GM23248 (cell line): ENCODE results near the gene CRACDL. TPM values are rescaled to one million over a fixed set of nuclear protein-coding genes. Genes with fewer than 3 reads are reported as not detected.
A peak's percentile ranks its signal among the peaks of the same experiment; 100 is the strongest.

ENCODE experiments used
- DNase-seq: peaks from one replicate; pipeline ENCODE4 v3.0.0-alpha.2; 2015
- H2AFZ ChIP-seq: fragments of 200-600 bp; sonication (generic); 2 replicates; pipeline ENCODE4 v1.6.1; 2016; ENCODE audit warnings: antibody characterized with exemption
- H3F3A ChIP-seq: fragments of 200-600 bp; sonication (generic); 2 replicates; pipeline ENCODE4 v1.6.1; 2016; ENCODE audit warnings: mild to moderate bottlenecking, antibody characterized with exemption, mixed run types; ENCODE audit not compliant: insufficient read depth
- H3K27ac ChIP-seq: fragments of 200-600 bp; sonication (generic); 2 replicates; pipeline ENCODE4 v1.5.1; 2016; ENCODE audit warnings: mild to moderate bottlenecking
- H3K27me3 ChIP-seq: fragments of 200-600 bp; sonication (generic); replicated peaks from 2 replicates; pipeline ENCODE4 v1.6.1; 2016; ENCODE audit warnings: mild to moderate bottlenecking; ENCODE audit not compliant: insufficient read depth
- H3K36me3 ChIP-seq: fragments of 200-600 bp; sonication (generic); 2 replicates; pipeline ENCODE4 v1.6.1; 2016; ENCODE audit warnings: low read depth, mild to moderate bottlenecking
- H3K4me1 ChIP-seq: fragments of 200-600 bp; sonication (generic); 2 replicates; pipeline ENCODE4 v1.6.1; 2016; ENCODE audit warnings: mild to moderate bottlenecking; ENCODE audit not compliant: insufficient read depth
- H3K4me2 ChIP-seq: fragments of 200-600 bp; sonication (generic); one replicate; pipeline ENCODE4 v1.6.1; 2016; ENCODE audit warnings: mild to moderate bottlenecking; ENCODE audit not compliant: unreplicated experiment
- H3K4me3 ChIP-seq: fragments of 200-600 bp; sonication (generic); 2 replicates; pipeline ENCODE4 v1.5.1; 2016; ENCODE audit warnings: mild to moderate bottlenecking
- H3K79me2 ChIP-seq: fragments of 200-600 bp; sonication (generic); 2 replicates; pipeline ENCODE4 v1.6.1; 2016; ENCODE audit warnings: mild to moderate bottlenecking; ENCODE audit not compliant: insufficient read depth
- H3K9ac ChIP-seq: fragments of 200-600 bp; sonication (generic); 2 replicates; pipeline ENCODE4 v1.6.1; 2016; ENCODE audit warnings: mild to moderate bottlenecking
- H3K9me2 ChIP-seq: fragments of 200-600 bp; sonication (generic); 2 replicates; pipeline ENCODE4 v1.6.1; 2016; ENCODE audit warnings: mixed run types, mild to moderate bottlenecking, moderate library complexity; ENCODE audit not compliant: insufficient read depth
- H3K9me3 ChIP-seq: fragments of 200-600 bp; sonication (generic); one replicate; pipeline ENCODE4 v1.6.1; 2017; ENCODE audit warnings: low read depth
- H4K20me1 ChIP-seq: fragments of 200-600 bp; sonication (generic); 2 replicates; pipeline ENCODE4 v1.6.0; 2016; ENCODE audit not compliant: insufficient read depth
- EZH2 ChIP-seq: fragments of 200-600 bp; sonication (generic); IDR thresholded peaks from 2 replicates; pipeline ENCODE4 v1.6.1; 2018; ENCODE audit warnings: antibody characterized with exemption, mild to moderate bottlenecking; ENCODE audit not compliant: insufficient read depth, poor library complexity, severe bottlenecking
- EZH2phosphoT487 ChIP-seq: fragments of 200-600 bp; sonication (generic); IDR thresholded peaks from 2 replicates; pipeline ENCODE4 v1.6.1; 2018; ENCODE audit warnings: antibody characterized with exemption, moderate library complexity, mild to moderate bottlenecking, low read depth; ENCODE audit not compliant: insufficient read depth
- WGBS, 2 experiments: methylation state at CpG; one replicate each; pipeline ENCODE4 v1.1.6; 2015 to 2017; ENCODE audit warnings: low lambda C conversion rate in 2 of 2, low coverage in 1 of 2; ENCODE audit errors: missing lambda C conversion rate in 2 of 2; 5-methylcytosine and 5-hydroxymethylcytosine counted together
- in situ Hi-C: fragments of 300-500 bp; cut with MboI; formaldehyde crosslinking; loops from 2 replicates; pipeline ENCODE4 v1.15.0; 2020
- polyA plus RNA-seq: library from polyadenylated mRNA; unstranded; fragments of >200 nt; fragmentation: Nextera tagmentation; extraction: Ambion mirVana; gene quantifications from 2 replicates; pipeline ENCODE4 v1.2.1, GENCODE V29; 2016
- total RNA-seq: library from RNA; depleted of rRNA; stranded (reverse); fragments of >200 nt; shearing (Covaris generic); gene quantifications from 2 replicates; pipeline ENCODE4 v1.2.3, GENCODE V29; 2014

The CRACDL gene
- total and polyA plus RNA-seq, 2 experiments from 2014 or later = not detected

DNA sequence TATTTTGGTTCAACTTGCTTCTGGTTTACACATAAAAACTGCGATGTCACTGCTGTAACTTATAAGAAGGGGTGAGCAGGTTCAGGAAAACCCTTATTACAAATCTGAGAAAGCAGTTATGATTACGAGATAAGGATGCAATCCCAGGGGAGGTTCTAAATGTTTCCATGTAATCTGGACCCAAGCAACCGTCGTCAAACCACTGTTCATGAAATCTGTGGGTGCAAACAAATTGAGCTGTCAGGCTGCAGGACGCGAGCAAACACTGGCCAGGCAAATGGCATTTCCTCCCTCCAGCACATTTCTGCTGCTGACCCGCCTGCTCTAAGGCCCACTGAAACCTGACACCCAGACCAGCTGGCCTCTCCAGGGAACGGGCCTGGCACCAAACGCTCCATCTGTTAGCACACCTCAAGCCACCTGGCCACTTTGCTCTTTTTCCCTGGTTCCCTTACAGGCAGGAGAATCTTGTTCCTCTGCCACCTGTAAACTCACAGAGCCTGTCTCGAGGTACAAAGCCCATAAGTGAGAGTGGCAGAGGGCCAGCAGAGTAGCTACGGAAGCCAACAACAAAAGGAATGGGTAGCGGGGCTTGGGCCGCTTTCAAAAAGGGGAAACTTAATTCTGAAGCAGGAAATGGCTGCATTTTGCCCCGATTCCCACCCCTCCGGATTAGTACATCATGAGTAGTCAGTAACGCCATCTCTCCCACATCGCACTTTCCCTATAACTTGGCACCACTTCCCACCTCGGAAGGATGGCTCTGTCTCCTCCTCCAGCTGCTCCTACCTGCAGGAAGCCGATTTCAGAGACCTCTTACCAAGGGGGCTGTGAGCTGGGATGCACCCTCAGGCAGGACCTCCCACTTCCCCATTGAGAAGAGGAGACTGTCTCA is 26.5 kb downstream of the CRACDL start:
- H4K20me1 ChIP-seq = no peaks in the 10 kb centered on the region
- in situ Hi-C loops = no loop called here
- no peaks in the 10 kb centered on the region for H3K9me3 ChIP-seq
- TF ChIP-seq EZH2 = no peak
- no peak for TF ChIP-seq EZH2phosphoT487
- H3F3A ChIP-seq = peaks cover 18% of the 10 kb centered on the region
- no peaks in the 10 kb centered on the region for H3K79me2 ChIP-seq
- no peak overlapping the region for H2AFZ ChIP-seq
- no peaks in the 10 kb centered on the region for H3K27me3 ChIP-seq
- no peak overlapping the region for H3K4me3 ChIP-seq
- peak overlapping the region; percentile 33 for H3K27ac ChIP-seq
- 8 to 11% methylated on average over 19 of the region's 19 CpGs for WGBS, 2 experiments
- peak overlapping the region; percentile 30 for H3K4me2 ChIP-seq
- no peaks in the 10 kb centered on the region for H3K36me3 ChIP-seq
- no peaks in the 10 kb centered on the region for H3K9me2 ChIP-seq
- H3K4me1 ChIP-seq = peaks cover 42% of the 10 kb centered on the region
- H3K9ac ChIP-seq = peak overlapping the region; percentile 22
- DNase-seq = peak; percentile 74

DNA sequence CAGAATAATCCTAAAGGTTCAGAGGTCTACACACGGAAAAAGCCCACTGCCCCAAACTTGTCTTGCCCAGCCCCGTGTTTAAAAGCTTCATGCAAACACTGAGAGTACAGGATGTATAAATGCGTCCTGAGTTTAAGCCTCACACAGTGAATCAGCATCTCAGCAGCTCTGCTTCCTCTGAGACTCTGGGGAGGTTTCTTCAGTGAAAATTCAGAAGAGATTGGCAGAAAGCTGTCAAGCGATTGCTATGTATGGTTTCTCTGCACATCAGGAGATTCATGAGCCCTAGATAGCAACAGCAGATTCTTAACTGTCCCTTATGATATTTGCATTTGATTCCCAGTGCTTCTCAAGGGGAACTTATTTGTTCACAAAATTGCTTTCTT is 27.1 kb downstream of the CRACDL start:
- peaks cover 42% of the 10 kb centered on the region for H3K4me1 ChIP-seq
- peak; percentile 61 for DNase-seq
- H4K20me1 ChIP-seq = no peaks in the 10 kb centered on the region
- H3F3A ChIP-seq = peaks cover 18% of the 10 kb centered on the region
- in situ Hi-C loops = no loop called here
- peak overlapping the region; percentile 33 for H3K27ac ChIP-seq
- no peaks in the 10 kb centered on the region for H3K36me3 ChIP-seq
- TF ChIP-seq EZH2phosphoT487 = no peak
- TF ChIP-seq EZH2 = no peak
- H3K27me3 ChIP-seq = no peaks in the 10 kb centered on the region
- no peak overlapping the region for H2AFZ ChIP-seq
- no peaks in the 10 kb centered on the region for H3K9me3 ChIP-seq
- no peaks in the 10 kb centered on the region for H3K9me2 ChIP-seq
- H3K4me3 ChIP-seq = no peak overlapping the region
- WGBS, 2 experiments = 22 to 32% methylated on average over 4 of the region's 4 CpGs
- peak overlapping the region; percentile 30 for H3K4me2 ChIP-seq
- no peaks in the 10 kb centered on the region for H3K79me2 ChIP-seq
- H3K9ac ChIP-seq = peak overlapping the region; percentile 22

DNA sequence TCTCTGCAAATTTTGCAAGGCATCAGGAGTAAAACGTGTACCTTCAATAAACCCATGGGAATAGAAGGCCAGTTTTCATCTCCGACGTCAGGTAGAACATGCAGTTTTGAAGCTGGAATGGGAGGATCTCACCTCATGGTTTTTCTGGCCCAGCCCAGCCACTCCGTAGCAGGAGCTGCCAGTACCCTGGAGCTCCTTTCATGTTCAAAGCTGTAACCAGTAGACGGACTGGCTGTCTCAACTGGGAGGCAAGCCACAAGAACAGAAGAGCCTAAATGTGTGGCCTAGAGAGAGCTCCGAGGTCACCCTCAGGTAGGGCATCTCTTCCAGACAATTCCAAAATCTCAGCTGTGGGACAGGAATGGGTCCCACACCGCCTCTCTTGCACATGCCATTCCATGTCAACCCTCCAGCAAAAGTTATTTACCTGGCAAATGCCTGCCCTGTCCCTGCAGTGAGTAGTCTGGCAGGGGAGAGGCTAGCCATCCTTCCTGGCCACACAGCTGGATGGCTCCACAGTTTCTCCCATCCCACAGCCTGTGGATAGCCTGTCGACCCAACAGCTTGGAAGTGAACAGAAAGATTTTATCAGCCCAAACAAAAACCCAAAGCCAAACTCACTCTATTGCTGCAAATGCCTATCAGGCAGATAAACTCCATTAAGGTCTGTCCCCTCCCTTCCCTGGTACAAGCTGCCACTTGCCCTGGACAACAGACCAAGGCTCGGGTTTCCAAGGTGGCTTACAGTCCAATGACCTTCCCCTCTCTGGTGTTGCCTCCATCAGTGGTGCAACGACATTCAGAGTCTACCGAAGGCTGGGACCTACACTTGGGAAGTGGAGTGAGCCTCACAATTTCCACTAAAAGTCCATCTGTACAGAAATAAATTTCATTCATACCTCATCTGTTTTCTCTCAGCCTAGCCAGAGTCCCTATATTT is 27.8 kb downstream of the CRACDL start:
- DNase-seq = no peak
- WGBS, 2 experiments = 64% methylated on average over 11 of the region's 11 CpGs
- no peak for TF ChIP-seq EZH2
- no peak for TF ChIP-seq EZH2phosphoT487
- no peaks in the 10 kb centered on the region for H3K36me3 ChIP-seq
- H2AFZ ChIP-seq = no peak overlapping the region
- in situ Hi-C loops = no loop called here
- H3K9me3 ChIP-seq = no peaks in the 10 kb centered on the region
- no peaks in the 10 kb centered on the region for H3K27me3 ChIP-seq
- peak overlapping the region; percentile 30 for H3K4me2 ChIP-seq
- peaks cover 36% of the 10 kb centered on the region for H3K4me1 ChIP-seq
- H3F3A ChIP-seq = peaks cover 18% of the 10 kb centered on the region
- H3K27ac ChIP-seq = peak overlapping the region; percentile 33; the same call in 1 of the 2 replicates
- H3K9me2 ChIP-seq = no peaks in the 10 kb centered on the region
- no peaks in the 10 kb centered on the region for H4K20me1 ChIP-seq
- peak overlapping the region; percentile 22; the same call in 1 of the 2 replicates for H3K9ac ChIP-seq
- H3K79me2 ChIP-seq = no peaks in the 10 kb centered on the region
- H3K4me3 ChIP-seq = no peak overlapping the region

DNA sequence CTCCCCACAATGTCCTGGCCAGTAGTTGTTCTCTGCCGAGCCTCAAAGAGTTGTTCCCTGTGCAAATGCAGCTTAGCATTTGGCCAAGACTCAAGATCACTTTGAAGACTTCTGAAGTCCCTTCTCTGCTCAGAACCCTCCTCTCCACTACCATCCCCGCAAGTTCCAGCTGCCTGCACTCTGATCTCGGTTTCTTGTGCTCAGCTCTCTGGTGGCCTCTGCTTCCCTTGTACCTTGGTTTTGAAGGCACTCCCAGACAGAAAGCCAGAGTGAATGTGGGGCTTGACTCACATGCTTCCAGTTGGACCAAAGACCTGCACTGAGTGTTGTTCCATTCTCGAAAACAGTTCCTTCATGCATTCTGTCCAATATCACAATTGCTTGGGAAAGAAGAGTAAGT is 28.6 kb downstream of the CRACDL start:
- TF ChIP-seq EZH2phosphoT487 = no peak
- no peak for TF ChIP-seq EZH2
- Histone ChIP-seq H3K4me2 (no peak overlapping the region), H3K79me2 (no peaks in the 10 kb centered on the region), H3K36me3 (no peaks in the 10 kb centered on the region), H3K27me3 (no peaks in the 10 kb centered on the region), H2AFZ (no peak overlapping the region), H3K4me3 (no peak overlapping the region), H3F3A (peaks cover 12% of the 10 kb centered on the region), H3K9me2 (no peaks in the 10 kb centered on the region), H3K4me1 (peaks cover 28% of the 10 kb centered on the region), H3K9ac (no peak overlapping the region), H4K20me1 (no peaks in the 10 kb centered on the region), H3K27ac (no peak overlapping the region), H3K9me3 (no peaks in the 10 kb centered on the region)
- 65 to 73% methylated on average over 4 of the region's 4 CpGs for WGBS, 2 experiments
- in situ Hi-C loops = no loop called here
- no peak for DNase-seq
